ENCODE data around the gene CDC42BPA. TPM values are rescaled to one million over a fixed set of nuclear protein-coding genes. Genes with fewer than 3 reads are reported as not detected.

Gene CDC42BPA
- total and polyA plus RNA-seq, 9 of the 15 experiments (the other 6 are each of a cell fraction or from before 2014, with no cell fraction given) = 8.0 to 77.5 (median 52.1) TPM

DNA sequence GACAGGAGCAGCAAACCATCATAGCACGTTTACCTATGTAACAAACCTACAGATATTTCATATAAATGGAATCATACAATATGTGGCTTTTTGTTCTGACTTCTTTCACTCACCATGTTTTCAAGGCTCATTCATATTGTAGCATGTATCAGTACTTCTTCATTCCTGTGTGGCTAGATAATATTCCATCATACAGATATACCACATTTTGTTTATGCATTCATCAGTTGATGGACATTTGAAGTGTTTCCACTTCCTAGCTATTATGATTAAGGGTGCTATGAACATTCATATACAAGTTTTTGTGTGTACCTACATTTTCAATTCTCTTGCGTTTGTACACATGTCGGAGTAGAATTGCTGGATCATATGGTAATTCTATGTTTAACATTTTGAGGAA lies 90.1 kb downstream of the CDC42BPA start:
- no peak overlapping the region for H2AFZ ChIP-seq (ENCODE audit: low read depth, low read length)
- no peak overlapping the region for H3K4me2 ChIP-seq (ENCODE audit: insufficient read depth, low read length)
- in situ Hi-C loops (cut with MboI) (no loop called here), intact Hi-C loops (cut with micrococcal nuclease) (loop anchor here (10.0 kb wide), 1 partner anchor 313 kb away; no protein-coding TSS in a partner anchor)
- 0 out of 2 replicates have a peak, but pooled peaks have one; percentile 12 for TF ChIP-seq ZNF134 (CRISPR knock-in tag; conservative IDR thresholded peaks at IDR 0.05)
- no peak for TF ChIP-seq ZNF778 (CRISPR knock-in tag; IDR thresholded peaks at IDR 0.05)
- no peak overlapping the region for H3K4me3 ChIP-seq
- no peaks in the 10 kb centered on the region for H3K9me3 ChIP-seq (replicated peaks; ENCODE audit: control insufficient read depth, insufficient read depth, low read depth, low read length)
- H3K9me1 ChIP-seq (ENCODE audit: control insufficient read depth, insufficient read depth, low read length) = peaks cover 2% of the 10 kb centered on the region
- no peak overlapping the region for H3K9ac ChIP-seq (ENCODE audit: insufficient read depth in 1 of 2, low read depth in 2 of 2, low read length in 2 of 2)
- H3K27me3 ChIP-seq (ENCODE audit: control insufficient read depth in 2 of 2, insufficient read depth in 2 of 2, low read length in 2 of 2) = no peaks in the 10 kb centered on the region
- no peak for FAIRE-seq
- BruUV-seq (replicated peaks) = no TSS peak
- no peaks in the 10 kb centered on the region; the same call in 1 of the 2 replicates for H4K20me1 ChIP-seq (replicated peaks; ENCODE audit: control insufficient read depth, insufficient read depth, low read length)
- 0 out of 3 replicates have a peak, but pooled peaks cover under 1% of the 10 kb centered on the region for H3K36me3 ChIP-seq (ENCODE audit: control insufficient read depth, insufficient read depth, low read length)
- ChIA-PET CTCF (ENCODE audit: low intra/inter-chr PET ratio) (no interaction called here), POLR2A (interaction anchor here (0.7 to 1.7 kb wide), 3 partner anchors 10 to 90 kb away, joined by 3 to 5 read pairs (median 5); partner anchors contain the start of gene CDC42BPA)
- peak overlapping the region; percentile 14; the same call in 1 of the 3 replicates for H3K27ac ChIP-seq (ENCODE audit: extremely low read depth, low read depth, low read length)
- no peak for DNase-seq (ENCODE audit: extremely low read depth in 1 of 4, low spot score in 3 of 4)
- H3K79me2 ChIP-seq (ENCODE audit: control insufficient read depth, insufficient read depth, low read length) = peaks cover 71% of the 10 kb centered on the region
- peaks cover 0 to 18% of the 10 kb centered on the region in 2 experiments; a peak in 3 of 5 replicates for H3K4me1 ChIP-seq (replicated peaks in 1 of 2; ENCODE audit: control insufficient read depth in 2 of 2, insufficient read depth in 2 of 2, low read length in 2 of 2)
- WGBS (ENCODE audit: insufficient coverage, low coverage, missing lambda C conversion rate) = 70% methylated on average over 3 of the region's 3 CpGs
- ATAC-seq = no peak; the same call in 2 of the 3 replicates

DNA sequence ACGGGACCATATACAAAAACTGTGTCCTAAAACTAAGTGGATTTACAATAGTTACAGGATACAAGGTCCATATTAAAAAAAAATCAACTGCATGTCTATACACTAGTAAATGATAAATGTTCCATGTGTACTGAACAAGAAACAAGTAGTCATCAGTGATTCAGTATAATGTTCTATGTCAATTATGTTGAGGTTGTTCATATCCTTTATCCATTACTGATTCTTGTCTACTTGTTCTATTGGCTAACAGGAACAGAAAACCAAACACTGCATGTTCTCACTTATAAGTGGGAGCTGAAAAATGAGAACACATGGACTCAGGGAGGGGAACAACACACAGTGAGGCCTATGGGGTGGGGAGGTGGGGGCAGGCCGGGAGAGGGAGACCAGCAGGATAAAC lies 90.5 kb downstream of the CDC42BPA start:
- H3K27ac ChIP-seq (ENCODE audit: extremely low read depth, low read depth, low read length) = peak overlapping the region; percentile 14; the same call in 1 of the 3 replicates
- CTCF ChIA-PET (ENCODE audit: low intra/inter-chr PET ratio) = no interaction called here
- H3K27me3 ChIP-seq (ENCODE audit: control insufficient read depth in 2 of 2, insufficient read depth in 2 of 2, low read length in 2 of 2) = no peaks in the 10 kb centered on the region
- DNase-seq (ENCODE audit: extremely low read depth in 1 of 4, low spot score in 3 of 4) = no peak
- POLR2A ChIA-PET = interaction anchor here (0.7 to 1.7 kb wide), 3 partner anchors 9 to 91 kb away, joined by 3 to 5 read pairs (median 5); partner anchors contain the start of gene CDC42BPA
- no peak overlapping the region for H3K4me2 ChIP-seq (ENCODE audit: insufficient read depth, low read length)
- no peak overlapping the region for H2AFZ ChIP-seq (ENCODE audit: low read depth, low read length)
- H3K79me2 ChIP-seq (ENCODE audit: control insufficient read depth, insufficient read depth, low read length) = peaks cover 72% of the 10 kb centered on the region
- no peak overlapping the region for H3K9ac ChIP-seq (ENCODE audit: insufficient read depth in 1 of 2, low read depth in 2 of 2, low read length in 2 of 2)
- no peak for FAIRE-seq
- in situ Hi-C loops (cut with MboI) = no loop called here
- BruUV-seq (replicated peaks) = no TSS peak
- no peaks in the 10 kb centered on the region for H3K36me3 ChIP-seq (ENCODE audit: control insufficient read depth, insufficient read depth, low read length)
- intact Hi-C loops (cut with micrococcal nuclease) = loop anchor here (10.0 kb wide), 1 partner anchor 313 kb away; no protein-coding TSS in a partner anchor
- no peak overlapping the region for H3K4me3 ChIP-seq
- 46% methylated on average over 2 of the region's 2 CpGs for WGBS (ENCODE audit: insufficient coverage, low coverage, missing lambda C conversion rate)
- peaks cover 0 to 22% of the 10 kb centered on the region in 2 experiments; a peak in 4 of 5 replicates for H3K4me1 ChIP-seq (replicated peaks in 1 of 2; ENCODE audit: control insufficient read depth in 2 of 2, insufficient read depth in 2 of 2, low read length in 2 of 2)
- peak; percentile 52 for ATAC-seq
- H3K9me1 ChIP-seq (ENCODE audit: control insufficient read depth, insufficient read depth, low read length) = peaks cover 7% of the 10 kb centered on the region
- TF ChIP-seq, protein P1, sequence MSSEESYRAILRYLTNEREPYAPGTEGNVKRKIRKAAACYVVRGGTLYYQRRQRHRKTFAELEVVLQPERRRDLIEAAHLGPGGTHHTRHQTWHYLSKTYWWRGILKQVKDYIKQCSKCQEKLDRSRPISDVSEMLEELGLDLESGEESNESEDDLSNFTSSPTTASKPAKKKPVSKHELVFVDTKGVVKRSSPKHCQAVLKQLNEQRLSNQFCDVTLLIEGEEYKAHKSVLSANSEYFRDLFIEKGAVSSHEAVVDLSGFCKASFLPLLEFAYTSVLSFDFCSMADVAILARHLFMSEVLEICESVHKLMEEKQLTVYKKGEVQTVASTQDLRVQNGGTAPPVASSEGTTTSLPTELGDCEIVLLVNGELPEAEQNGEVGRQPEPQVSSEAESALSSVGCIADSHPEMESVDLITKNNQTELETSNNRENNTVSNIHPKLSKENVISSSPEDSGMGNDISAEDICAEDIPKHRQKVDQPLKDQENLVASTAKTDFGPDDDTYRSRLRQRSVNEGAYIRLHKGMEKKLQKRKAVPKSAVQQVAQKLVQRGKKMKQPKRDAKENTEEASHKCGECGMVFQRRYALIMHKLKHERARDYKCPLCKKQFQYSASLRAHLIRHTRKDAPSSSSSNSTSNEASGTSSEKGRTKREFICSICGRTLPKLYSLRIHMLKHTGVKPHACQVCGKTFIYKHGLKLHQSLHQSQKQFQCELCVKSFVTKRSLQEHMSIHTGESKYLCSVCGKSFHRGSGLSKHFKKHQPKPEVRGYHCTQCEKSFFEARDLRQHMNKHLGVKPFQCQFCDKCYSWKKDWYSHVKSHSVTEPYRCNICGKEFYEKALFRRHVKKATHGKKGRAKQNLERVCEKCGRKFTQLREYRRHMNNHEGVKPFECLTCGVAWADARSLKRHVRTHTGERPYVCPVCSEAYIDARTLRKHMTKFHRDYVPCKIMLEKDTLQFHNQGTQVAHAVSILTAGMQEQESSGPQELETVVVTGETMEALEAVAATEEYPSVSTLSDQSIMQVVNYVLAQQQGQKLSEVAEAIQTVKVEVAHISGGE (CRISPR knock-in tag; IDR thresholded peaks at IDR 0.05) = 0 out of 6 replicates have a peak, but pooled peaks of 1 of the 3 experiments have one; percentile 10
- no peak for TF ChIP-seq NELFE (IDR thresholded peaks at IDR 0.05; ENCODE audit: insufficient read depth, insufficient read length)
- H4K20me1 ChIP-seq (replicated peaks; ENCODE audit: control insufficient read depth, insufficient read depth, low read length) = no peaks in the 10 kb centered on the region; the same call in 1 of the 2 replicates
- no peaks in the 10 kb centered on the region for H3K9me3 ChIP-seq (replicated peaks; ENCODE audit: control insufficient read depth, insufficient read depth, low read depth, low read length)
